Measurements from ENCODE around the gene RAB11FIP3. TPM values are rescaled to one million over a fixed set of nuclear protein-coding genes. Genes with fewer than 3 reads are reported as not detected.

The RAB11FIP3 gene
- total RNA-seq, 2 experiments from 2014 or later: 18.7 to 20.4 TPM

DNA sequence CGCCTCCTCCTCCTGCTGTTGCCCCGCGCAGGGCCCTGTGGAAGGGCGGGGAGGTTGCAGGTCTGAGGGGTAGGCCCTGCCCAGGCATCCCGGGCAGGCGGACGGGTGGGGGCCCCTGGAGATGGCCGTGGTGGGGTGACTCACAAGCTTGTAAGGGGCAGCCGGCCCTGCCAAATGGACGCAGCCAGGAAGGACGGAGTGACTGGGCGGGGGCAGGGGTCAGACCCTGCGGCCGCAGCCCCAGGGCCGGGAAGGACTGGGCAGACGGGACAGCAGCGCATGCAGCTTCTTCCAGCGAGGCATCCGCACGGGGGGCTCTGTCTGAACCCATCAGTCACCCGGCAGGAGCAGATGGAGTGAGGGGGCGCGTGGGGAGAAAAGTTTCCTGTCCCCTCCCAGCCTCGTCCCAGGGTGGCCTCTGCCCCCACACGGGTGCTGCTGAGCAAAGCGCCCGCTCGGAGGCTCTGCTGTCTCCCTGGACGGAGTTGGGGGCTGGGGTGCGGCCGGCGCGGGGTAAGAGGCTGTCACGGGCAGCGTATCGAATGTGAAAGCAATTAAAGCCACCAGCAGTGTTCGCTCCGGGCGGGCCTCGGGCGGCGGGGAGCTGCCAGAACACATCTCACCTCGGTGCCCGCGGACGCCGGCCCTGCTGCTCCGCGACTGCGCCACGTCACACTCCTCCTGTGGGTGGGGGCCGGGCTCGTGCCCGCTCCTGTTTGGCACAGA is 129.4 kb downstream of the RAB11FIP3 start:
- peaks cover 6% of the 10 kb centered on the region for H3K27me3 Mint-ChIP-seq
- ATAC-seq: no peak
- CTCF ChIA-PET: no interaction called here

GRCh38 chr16:555528-556473 is 130.4 kb downstream of the RAB11FIP3 start:
- no peaks in the 10 kb centered on the region for H3K36me3 Mint-ChIP-seq (ENCODE audit: low read depth)
- TF ChIP-seq CTCF (IDR thresholded peaks at IDR 0.05): no peak
- ChIA-PET POLR2A (no interaction called here), CTCF (no interaction called here)
- no peaks in the 10 kb centered on the region for H3K4me1 Mint-ChIP-seq (ENCODE audit: low read depth)
- H3K9me3 Mint-ChIP-seq: no peaks in the 10 kb centered on the region
- H3K27ac Mint-ChIP-seq: no peak overlapping the region
- DNase-seq (no peak), ATAC-seq (no peak)
- no peak overlapping the region for H3K4me3 Mint-ChIP-seq
- intact Hi-C loops (cut with micrococcal nuclease): no loop called here
- peaks cover 6% of the 10 kb centered on the region for H3K27me3 Mint-ChIP-seq

More for the DNA sequence above, 129.4 kb downstream of the RAB11FIP3 start:
- TF ChIP-seq CTCF (IDR thresholded peaks at IDR 0.05): no peak
- no peaks in the 10 kb centered on the region for H3K36me3 Mint-ChIP-seq (ENCODE audit: low read depth)
- no peak for DNase-seq
- intact Hi-C loops (cut with micrococcal nuclease): no loop called here
- H3K4me1 Mint-ChIP-seq (ENCODE audit: low read depth): no peaks in the 10 kb centered on the region
- no peak overlapping the region for H3K4me3 Mint-ChIP-seq
- POLR2A ChIA-PET: no interaction called here
- H3K9me3 Mint-ChIP-seq: no peaks in the 10 kb centered on the region
- no peak overlapping the region for H3K27ac Mint-ChIP-seq

DNA sequence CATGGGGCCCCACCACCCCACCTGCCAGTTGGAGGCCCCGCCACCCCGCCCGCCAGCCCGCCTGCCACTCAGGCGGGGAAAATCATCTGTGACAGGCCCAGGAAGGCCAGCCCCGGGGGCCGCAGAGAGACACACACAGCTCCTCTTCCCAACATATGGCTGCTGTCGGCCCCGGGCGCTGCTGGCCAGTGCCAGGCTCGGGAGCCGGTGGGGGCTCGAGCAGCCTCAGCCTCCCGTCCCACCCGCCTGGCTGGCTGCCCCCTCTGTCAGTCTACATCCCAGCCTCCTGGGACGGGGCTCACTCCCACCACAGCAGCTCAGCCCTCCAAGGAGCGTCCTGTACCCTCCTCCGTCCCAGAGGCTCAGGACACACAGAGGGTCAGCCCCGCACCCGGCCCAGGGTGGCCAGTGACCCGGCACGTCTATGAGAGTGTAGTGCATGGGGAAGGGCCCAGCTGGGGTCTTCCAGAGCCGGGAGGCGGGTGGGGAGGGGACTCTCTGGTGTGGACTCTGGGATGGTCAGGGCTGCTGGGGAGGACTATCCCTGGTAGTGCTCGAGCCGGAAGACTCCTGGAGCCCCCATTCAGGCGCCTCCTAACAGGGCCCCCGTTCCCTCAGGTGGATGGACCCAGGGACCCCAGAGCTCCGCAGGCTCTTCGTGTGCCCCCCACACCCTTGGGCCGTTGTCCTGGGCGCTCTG is 131.2 kb downstream of the RAB11FIP3 start:
- no peak for TF ChIP-seq CTCF (IDR thresholded peaks at IDR 0.05)
- Mint-ChIP-seq H3K36me3 (ENCODE audit: low read depth) (no peaks in the 10 kb centered on the region), H3K4me1 (ENCODE audit: low read depth) (no peaks in the 10 kb centered on the region), H3K9me3 (no peaks in the 10 kb centered on the region), H3K4me3 (no peak overlapping the region), H3K27ac (no peak overlapping the region), H3K27me3 (peaks cover 6% of the 10 kb centered on the region)
- intact Hi-C loops (cut with micrococcal nuclease): no loop called here
- ATAC-seq: no peak
- ChIA-PET CTCF (no interaction called here), POLR2A (no interaction called here)
- no peak for DNase-seq

GRCh38 chr16:557463-558297 is 132.2 kb downstream of the RAB11FIP3 start:
- H3K36me3 Mint-ChIP-seq (ENCODE audit: low read depth): no peaks in the 10 kb centered on the region
- POLR2A ChIA-PET: interaction anchor here (0.7 kb wide), 1 partner anchor 38 kb away, joined by 3 read pairs; no protein-coding TSS in a partner anchor
- CTCF ChIA-PET: no interaction called here
- DNase-seq (no peak), ATAC-seq (no peak)
- H3K4me1 Mint-ChIP-seq (ENCODE audit: low read depth): no peaks in the 10 kb centered on the region
- H3K4me3 Mint-ChIP-seq: no peak overlapping the region
- no peak for TF ChIP-seq CTCF (IDR thresholded peaks at IDR 0.05)
- intact Hi-C loops (cut with micrococcal nuclease): no loop called here
- H3K27ac Mint-ChIP-seq: no peak overlapping the region
- peaks cover 6% of the 10 kb centered on the region for H3K27me3 Mint-ChIP-seq
- no peaks in the 10 kb centered on the region for H3K9me3 Mint-ChIP-seq

Data from activated CD8-positive, alpha-beta T cell treated with anti-CD3 and anti-CD28 coated beads for 36 hours (primary cell).